Mononuclear cell (primary cell): Measurements from ENCODE around the gene SIPA1L3. TPM values are rescaled to one million over a fixed set of nuclear protein-coding genes. Genes with fewer than 3 reads are reported as not detected.

Source experiments
- H3K27me3 ChIP-seq: 2 replicates; pipeline ENCODE4 v1.6.0; 2011; ENCODE audit warnings: low read length, control low read depth; ENCODE audit not compliant: insufficient read depth
- H3K4me1 ChIP-seq: 2 replicates; pipeline ENCODE4 v1.5.1; 2011; ENCODE audit warnings: mild to moderate bottlenecking, low read length, control low read depth; ENCODE audit not compliant: insufficient read depth
- H3K4me3 ChIP-seq: 2 replicates; pipeline ENCODE4 v1.5.1; 2011; ENCODE audit warnings: mild to moderate bottlenecking, low read length, moderate library complexity
- H3K9me3 ChIP-seq: 2 replicates; pipeline ENCODE4 v1.5.1; 2011; ENCODE audit warnings: low read depth, mild to moderate bottlenecking, control low read depth, low read length
- total RNA-seq: library from RNA; depleted of rRNA; stranded (reverse); fragments of >200 nt; gene quantifications from one replicate; pipeline ENCODE4 v1.2.3, GENCODE V29; 2012

The SIPA1L3 gene
- total RNA-seq, 1 donor: 12.8 TPM

DNA sequence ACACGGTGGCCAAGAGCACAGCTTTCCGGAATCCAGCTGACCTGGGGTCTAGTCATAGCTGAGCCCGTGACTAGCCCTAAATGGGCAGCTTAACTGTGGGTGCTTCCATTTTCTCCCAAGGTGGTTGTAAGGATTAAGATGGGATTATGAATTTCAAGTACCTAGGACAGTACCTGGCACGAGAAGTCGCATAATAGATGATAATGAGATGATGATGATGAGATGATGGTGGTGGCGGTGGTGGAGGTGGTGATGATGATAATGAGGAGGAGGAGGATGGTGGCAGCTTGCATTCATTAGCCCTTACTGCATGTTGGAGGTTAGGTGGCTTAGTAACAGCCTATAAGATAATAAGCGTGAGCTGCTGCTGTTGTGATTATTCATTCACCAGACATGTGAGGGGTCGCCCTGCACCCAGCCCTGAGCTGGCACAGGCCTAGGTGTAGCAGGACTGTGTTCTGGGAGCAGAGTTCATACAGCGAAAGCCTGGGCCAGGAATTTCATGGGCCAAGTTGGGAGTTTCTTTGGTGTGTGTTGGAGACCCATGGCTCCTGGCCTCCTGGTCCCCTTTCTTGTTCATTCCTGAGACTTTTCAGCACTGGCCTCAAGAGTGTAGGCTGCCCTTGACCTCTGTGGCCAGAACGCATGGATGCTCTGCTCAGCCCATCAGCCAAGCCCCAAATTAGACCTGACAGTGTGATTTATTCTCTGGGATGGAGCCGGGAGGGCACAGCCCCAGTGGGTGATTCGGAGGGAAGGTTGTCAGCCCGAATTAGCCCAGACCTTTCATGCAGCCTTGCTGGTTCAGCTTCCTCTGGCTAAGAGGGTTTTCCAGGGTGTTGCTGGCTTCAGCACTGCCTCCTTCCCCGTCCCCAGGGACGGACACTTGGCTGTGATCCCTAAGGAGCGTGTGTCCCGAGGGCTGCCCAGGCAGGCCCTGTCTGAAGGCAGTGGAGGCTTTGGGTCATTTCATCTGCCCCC is 128.8 kb downstream of the SIPA1L3 start:
- Histone ChIP-seq H3K4me3 (no peak overlapping the region), H3K9me3 (no peaks in the 10 kb centered on the region), H3K4me1 (peaks cover 37% of the 10 kb centered on the region), H3K27me3 (no peaks in the 10 kb centered on the region)

DNA sequence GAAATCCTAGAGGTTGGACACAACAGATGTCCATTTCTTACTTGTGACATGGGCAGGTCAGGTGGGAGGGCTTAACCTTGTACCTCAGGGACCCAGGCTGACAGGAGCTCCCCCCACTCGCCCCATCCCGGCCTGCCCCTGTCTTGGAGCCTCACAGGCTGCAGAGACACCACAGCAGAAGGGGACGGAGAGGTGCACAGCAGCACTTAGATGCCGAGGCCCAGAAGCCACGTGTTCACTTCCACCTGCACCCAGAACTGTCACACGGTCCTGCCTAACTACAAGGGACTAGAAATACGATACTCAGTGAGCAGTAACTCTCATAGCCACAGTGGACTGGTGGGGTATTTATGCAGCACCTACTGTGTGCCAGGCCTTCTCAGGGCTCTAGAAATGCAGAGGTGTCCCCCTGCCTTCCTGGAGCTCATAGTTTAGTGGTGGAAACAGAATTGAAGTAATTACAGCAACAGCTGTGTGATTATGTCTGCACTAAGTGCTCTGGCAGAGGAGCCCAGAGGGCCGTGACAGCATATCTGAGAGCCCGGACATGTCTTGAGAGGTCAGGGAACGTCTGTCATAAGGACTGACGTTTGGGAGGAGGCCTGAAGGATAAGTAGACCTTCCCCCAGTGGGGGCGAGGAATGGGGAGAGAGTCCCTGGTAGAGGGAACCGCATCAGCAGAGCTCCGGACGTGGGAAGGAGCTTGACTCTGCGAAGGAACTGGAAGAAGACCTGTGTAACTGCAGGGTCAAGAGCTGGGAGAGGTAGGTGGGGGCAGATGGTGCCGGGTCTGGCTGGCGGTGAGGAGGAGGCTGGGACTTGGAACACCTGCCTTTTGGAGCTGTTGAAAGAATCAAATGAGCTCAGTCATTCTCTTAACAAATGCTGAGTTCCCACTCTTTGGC is 130.0 kb downstream of the SIPA1L3 start:
- Histone ChIP-seq H3K4me3 (no peak overlapping the region), H3K27me3 (no peaks in the 10 kb centered on the region), H3K9me3 (no peaks in the 10 kb centered on the region), H3K4me1 (peaks cover 37% of the 10 kb centered on the region)

DNA sequence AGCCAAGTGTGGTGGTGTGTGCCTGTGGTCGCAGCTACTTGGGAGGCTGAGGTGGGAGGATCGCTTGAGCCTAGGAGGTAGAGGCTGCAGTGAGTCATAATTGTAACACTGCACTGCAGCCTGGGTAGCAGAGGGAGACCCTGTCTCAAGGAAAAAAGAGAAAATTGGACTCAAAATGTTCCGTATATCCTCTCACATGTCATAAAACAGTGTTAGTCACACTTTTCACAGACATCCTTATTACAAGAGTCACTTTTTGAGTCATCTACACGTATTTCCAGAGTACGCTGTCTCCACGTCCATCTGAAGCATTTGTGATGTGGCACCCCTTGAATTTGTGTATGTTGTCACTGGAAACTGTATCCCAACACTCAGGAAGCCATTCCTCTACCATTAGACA is 133.0 kb downstream of the SIPA1L3 start:
- no peak overlapping the region for H3K4me3 ChIP-seq
- H3K9me3 ChIP-seq: no peaks in the 10 kb centered on the region
- peaks cover 19% of the 10 kb centered on the region for H3K4me1 ChIP-seq
- H3K27me3 ChIP-seq: no peaks in the 10 kb centered on the region

DNA sequence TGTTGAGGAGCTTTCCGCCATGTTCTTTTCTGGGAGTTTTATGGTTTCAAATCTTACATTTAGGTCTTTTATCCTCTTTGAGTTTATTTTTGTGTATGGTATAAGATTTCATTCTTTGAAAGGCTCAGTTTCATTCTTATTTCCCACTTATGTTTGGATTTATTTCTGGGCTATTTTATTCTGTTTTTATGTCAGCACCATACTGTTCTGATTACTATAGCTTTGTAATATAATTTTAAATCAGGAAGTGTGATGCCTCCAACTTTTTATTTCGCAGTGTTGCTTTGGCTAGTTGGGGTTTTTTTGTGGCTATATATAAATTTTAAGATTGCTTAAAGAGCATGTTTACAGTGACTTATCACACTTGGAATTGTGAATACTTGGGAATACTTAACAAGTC is 135.1 kb downstream of the SIPA1L3 start:
- peaks cover 32% of the 10 kb centered on the region for H3K4me1 ChIP-seq
- no peaks in the 10 kb centered on the region for H3K27me3 ChIP-seq
- H3K9me3 ChIP-seq: no peaks in the 10 kb centered on the region
- no peak overlapping the region for H3K4me3 ChIP-seq

DNA sequence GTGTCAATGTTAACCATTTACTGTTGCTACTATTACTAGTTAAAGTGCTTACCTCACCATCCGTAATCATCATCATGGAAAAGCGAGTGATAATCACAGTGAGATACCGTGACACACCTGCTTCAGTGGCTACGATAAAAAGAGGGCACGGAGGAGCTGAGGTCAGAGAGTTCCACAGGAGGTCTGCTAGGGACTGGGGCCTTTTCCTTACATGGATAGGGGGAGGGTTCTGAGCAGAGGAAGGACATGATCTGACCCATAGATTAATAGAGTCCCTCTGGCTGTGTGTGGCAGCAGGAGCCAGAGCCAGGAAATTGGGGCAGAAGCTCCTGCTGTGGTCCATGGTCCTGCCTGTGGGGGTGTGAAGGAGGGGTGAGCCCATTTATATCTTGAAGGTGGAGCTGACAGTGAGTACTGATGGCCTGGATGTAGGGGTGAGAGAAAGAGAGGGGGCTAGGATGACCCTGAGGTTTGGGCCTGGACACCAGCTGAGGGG is 136.7 kb downstream of the SIPA1L3 start:
- H3K27me3 ChIP-seq: no peaks in the 10 kb centered on the region
- no peaks in the 10 kb centered on the region for H3K9me3 ChIP-seq
- peaks cover 48% of the 10 kb centered on the region for H3K4me1 ChIP-seq
- no peak overlapping the region for H3K4me3 ChIP-seq

DNA sequence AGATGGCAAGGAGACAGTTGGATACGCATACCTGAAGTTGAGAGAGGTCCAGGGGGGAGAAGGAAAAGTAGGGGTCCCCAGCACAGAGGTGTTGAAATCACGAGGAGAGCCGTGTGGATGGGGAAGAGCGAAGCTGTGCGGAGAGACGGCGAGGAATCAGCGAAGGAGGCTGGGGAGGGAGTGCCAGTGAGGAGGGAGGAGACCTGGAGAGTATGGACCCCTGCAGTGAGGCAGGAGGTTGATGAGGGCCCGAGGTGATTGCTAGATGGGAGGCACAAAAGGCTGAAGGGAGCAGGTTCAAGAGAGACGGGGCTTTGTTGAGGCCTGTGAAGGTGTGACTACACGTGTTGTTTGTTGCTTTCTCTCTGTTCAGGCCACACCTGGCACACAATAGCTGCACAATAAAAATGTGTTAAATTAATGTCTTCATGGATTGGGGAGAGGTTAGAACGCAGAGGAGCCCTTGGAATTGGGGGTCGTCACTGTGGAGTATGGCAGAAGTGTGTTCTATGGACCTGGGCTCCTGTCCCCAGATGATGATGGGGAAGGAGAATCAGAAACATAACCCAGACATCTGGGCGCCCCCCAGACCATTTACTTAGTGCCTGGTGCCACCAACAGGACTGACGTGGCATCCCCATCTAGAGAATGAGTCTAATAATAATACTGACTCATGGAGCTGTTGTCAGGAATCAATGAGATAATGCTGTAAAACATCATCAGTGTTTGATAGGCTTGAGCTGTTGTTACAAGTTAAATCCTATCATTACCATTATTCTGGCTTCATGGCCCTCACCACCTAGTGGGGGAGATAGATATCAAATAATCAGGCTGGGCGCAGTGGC is 137.5 kb downstream of the SIPA1L3 start:
- Histone ChIP-seq H3K9me3 (no peaks in the 10 kb centered on the region), H3K4me1 (peaks cover 55% of the 10 kb centered on the region), H3K27me3 (no peaks in the 10 kb centered on the region), H3K4me3 (no peak overlapping the region)

DNA sequence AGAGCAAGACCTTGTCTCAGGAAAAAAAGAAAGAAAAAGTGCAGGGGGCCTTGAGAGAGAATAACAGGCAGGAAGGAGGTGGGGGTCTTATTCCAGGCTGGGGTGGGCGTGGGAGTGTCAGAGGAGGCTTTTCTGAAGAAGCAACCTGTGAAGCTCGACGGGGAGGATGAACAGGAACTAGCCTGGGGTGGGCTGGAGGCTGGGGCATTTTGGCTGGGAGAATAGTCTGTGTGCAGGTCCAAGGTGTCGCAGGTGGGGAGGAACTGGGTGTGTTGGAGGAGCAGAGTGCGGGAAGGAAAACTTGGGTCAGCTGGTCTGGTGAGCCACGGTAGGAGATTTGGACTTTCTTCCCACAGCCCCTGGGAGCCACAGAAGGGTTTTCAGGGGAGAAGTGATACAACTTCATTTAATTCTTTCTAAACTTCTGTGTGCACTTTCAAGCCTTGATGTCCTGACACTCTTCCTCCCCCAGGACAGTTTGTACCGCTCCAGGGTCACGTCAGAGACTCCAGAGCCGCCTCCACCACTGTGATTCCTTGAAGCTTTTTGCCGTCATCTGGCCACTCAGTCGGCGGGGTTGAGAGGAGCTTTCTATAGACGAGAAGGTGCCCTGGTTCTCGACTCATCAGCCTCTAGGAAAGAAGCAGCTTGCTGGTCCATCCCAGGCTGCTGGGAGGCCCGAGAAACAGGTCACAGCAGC is 138.7 kb downstream of the SIPA1L3 start:
- Histone ChIP-seq H3K27me3 (no peaks in the 10 kb centered on the region), H3K4me3 (no peak overlapping the region), H3K9me3 (no peaks in the 10 kb centered on the region), H3K4me1 (peaks cover 61% of the 10 kb centered on the region)

DNA sequence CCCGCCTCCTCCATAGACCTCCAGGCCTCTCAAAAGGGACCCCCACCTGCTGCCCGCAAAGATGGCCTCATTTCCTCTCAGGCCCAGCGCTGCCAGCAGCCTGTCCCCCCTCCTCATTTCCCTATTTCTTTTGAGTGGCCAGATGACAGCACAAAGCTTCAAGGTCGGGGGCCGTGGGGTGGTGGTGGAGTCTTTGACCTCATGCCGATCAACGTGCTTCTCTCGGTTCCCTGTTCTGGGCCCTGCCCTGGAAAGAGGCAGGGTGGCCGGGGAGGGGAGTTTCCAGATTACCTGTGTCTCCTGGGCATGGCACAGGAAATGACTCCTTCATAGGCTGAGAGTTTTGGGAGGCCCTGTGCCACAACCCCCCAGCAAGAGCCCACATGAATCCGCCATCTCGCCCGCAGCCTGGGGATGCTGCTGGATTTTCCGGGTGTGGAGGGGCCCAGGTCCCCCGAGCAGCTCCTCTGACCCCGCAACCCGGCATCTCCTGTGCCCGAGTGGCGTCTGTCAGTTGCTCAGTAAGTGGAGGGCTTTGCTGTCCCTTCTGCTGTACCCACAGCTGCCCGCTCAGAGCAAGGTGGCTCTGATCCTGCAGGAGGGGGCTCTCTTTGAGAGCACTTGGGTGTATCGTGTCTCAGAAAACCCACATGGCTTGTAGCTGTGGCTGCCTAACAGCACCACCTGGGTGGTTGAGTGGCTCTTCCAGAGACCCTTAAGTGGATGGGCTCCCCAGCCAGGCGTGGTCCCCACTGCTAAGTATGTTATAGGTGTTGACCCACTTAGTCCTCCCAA is 139.4 kb downstream of the SIPA1L3 start:
- Histone ChIP-seq H3K9me3 (no peaks in the 10 kb centered on the region), H3K4me1 (peaks cover 61% of the 10 kb centered on the region), H3K27me3 (no peaks in the 10 kb centered on the region), H3K4me3 (no peak overlapping the region)

DNA sequence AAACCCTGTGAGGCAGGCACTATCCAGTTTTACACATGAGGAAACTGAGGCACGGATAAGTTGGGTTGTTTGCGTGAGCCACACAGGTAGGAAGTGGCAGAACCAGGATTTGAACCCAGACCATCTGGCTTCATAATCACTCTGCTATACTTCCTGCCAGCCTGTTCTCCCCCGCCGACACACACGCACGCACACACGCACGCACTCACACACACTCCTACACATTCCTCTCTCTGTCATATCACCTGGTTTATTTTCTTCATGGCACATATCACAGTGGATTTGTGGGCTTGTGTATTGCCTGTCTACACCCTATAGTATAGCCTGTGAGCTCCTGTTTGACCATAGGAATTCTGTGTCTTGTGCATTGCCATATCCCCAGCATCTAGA is 140.0 kb downstream of the SIPA1L3 start:
- peaks cover 61% of the 10 kb centered on the region for H3K4me1 ChIP-seq
- H3K27me3 ChIP-seq: no peaks in the 10 kb centered on the region
- H3K9me3 ChIP-seq: no peaks in the 10 kb centered on the region
- H3K4me3 ChIP-seq: no peak overlapping the region

DNA sequence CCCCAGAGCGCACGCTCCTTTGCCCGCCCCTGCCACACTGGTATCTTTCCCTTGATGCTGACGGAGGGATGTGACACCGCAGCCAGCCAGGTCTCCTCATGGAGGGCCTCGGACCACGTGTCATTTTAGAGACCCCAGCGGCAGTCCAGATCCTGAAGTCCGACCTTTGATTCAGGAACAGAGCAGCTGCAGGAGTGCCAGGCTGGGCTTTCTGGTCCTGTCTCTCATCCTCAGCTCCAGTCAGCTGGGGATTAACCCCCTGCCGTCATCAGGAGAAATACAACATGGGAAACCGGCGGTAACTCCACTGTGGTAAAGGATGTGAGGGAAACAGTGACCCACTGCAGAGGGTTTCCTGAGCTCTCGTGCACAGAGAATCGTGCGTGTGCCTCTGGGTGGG is 140.6 kb downstream of the SIPA1L3 start:
- Histone ChIP-seq H3K4me1 (peaks cover 61% of the 10 kb centered on the region), H3K27me3 (no peaks in the 10 kb centered on the region), H3K9me3 (no peaks in the 10 kb centered on the region), H3K4me3 (no peak overlapping the region)

DNA sequence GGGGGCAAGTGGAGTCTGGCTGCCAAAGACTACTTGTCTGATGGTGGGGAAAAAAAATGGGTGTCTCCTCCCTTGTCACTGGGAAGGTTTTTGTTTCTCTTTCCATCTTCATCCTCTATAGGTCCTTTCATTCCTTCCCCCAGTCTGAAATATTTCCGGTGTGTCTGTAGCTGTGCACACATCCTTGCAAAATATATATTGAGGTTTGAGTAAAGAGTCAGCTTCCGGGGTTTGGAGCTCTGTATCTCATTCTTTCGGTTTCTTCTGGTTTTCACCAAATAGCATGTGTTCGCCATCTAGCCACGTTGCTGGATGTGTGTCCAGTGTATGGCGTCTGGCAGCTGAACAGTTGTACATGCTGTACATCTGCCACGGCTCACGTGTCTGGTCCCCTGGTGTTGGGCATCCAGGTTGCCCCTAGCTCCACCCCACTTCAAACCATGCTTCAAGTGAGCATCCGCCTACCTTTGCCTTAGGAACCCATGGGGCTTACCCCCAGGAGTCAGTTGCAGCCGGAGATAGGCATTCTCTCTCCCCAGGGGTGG is 142.2 kb downstream of the SIPA1L3 start:
- peak overlapping the region; percentile 7 for H3K4me3 ChIP-seq
- H3K4me1 ChIP-seq: peaks cover 59% of the 10 kb centered on the region
- no peaks in the 10 kb centered on the region for H3K27me3 ChIP-seq
- H3K9me3 ChIP-seq: no peaks in the 10 kb centered on the region

DNA sequence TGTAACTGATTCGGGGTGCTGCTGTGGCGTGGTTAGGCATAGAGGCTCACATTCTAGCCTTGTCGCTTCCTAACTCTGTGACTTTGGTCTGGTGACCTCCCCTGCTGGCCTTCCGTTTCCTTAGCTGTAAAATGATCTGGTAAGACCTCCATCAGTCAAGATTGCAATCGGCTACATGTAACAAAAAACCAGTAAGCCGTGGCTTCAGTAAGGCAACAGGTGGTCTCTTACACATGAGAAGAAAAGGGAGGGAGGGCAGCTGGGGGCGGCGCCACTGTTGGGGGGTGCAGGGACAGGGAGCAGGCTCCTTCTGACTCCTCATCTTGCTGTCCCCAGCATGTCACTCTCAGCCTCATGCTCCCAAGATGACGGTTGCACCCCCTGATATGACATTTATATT is 148.0 kb downstream of the SIPA1L3 start:
- no peaks in the 10 kb centered on the region for H3K27me3 ChIP-seq
- H3K4me3 ChIP-seq: no peak overlapping the region
- H3K9me3 ChIP-seq: no peaks in the 10 kb centered on the region
- peaks cover 34% of the 10 kb centered on the region for H3K4me1 ChIP-seq
